Activated CD8-positive, alpha-beta memory T cell treated with anti-CD3 and anti-CD28 coated beads, Interleukin-2, amount 50 U/mL, for 1 hour (primary cell): Measurements from ENCODE around the gene NUP35.

Source experiments
- DNase-seq: peaks from one replicate; pipeline ENCODE4 v3.0.0-alpha.2; 2020; ENCODE audit errors: extremely low read depth

The NUP35 gene

GRCh38 chr2:183209395-183210028, 85.3 kb downstream of the NUP35 start:
- DNase-seq = no peak
